SJCRH30 (cell line): Measurements from ENCODE around the gene RIMKLB. TPM values are rescaled to one million over a fixed set of nuclear protein-coding genes. Genes with fewer than 3 reads are reported as not detected.

Experiments used
- DNase-seq, 2 experiments: peaks; one replicate each; pipeline ENCODE4 v3.0.0-alpha.2; 2015 to 2020
- H3K27ac ChIP-seq: fragments of 250-450 bp; sonication (Bioruptor Pico); 2 replicates; pipeline ENCODE4 v1.5.1; 2020; ENCODE audit warnings: mild to moderate bottlenecking, moderate library complexity
- H3K27me3 ChIP-seq: fragments of 250-450 bp; sonication (Bioruptor Pico); 2 replicates; pipeline ENCODE4 v1.5.1; 2020; ENCODE audit warnings: mild to moderate bottlenecking, moderate library complexity
- H3K36me3 ChIP-seq: fragments of 250-450 bp; sonication (Bioruptor Pico); 2 replicates; pipeline ENCODE4 v1.5.1; 2020; ENCODE audit warnings: mild to moderate bottlenecking, moderate library complexity
- H3K4me1 ChIP-seq: fragments of 250-450 bp; sonication (Bioruptor Pico); 2 replicates; pipeline ENCODE4 v1.5.1; 2020; ENCODE audit warnings: mild to moderate bottlenecking, moderate library complexity
- H3K4me3 ChIP-seq: fragments of 250-450 bp; sonication (Bioruptor Pico); 2 replicates; pipeline ENCODE4 v1.5.1; 2020; ENCODE audit warnings: mild to moderate bottlenecking, moderate library complexity
- H3K9me3 ChIP-seq: fragments of 250-450 bp; sonication (Bioruptor Pico); replicated peaks from 2 replicates; pipeline ENCODE4 v1.5.1; 2020; ENCODE audit warnings: mild to moderate bottlenecking, moderate library complexity
- total RNA-seq: library from RNA; depleted of rRNA; stranded (reverse); fragments of >200 nt; shearing (Covaris generic); gene quantifications from 2 replicates; pipeline ENCODE4 v1.2.3, GENCODE V29; 2014

RIMKLB gene
- total RNA-seq, 1 experiment from 2014 or later = 63.1 TPM

DNA sequence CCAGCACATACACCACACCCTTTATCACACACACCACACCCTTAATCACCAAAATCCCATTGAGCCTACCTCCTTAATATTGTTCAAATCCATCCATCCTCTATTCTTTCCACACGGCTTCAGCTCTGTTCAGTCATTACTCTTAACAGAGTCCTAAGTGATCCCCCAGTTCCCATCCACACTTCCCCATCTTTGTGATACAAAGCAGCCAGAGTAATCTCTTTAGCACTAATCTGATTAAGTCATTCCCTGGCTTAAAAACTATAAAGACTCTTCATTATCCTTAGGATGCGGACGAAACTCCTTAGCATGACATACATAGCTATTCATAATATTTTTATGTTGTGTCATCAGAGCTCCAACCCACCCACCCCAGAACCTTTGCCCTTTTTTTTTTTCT, 20.4 kb upstream of the RIMKLB start:
- Histone ChIP-seq H3K27ac (no peak overlapping the region), H3K9me3 (no peaks in the 10 kb centered on the region), H3K36me3 (no peaks in the 10 kb centered on the region), H3K4me1 (peaks cover 14% of the 10 kb centered on the region; the same call in 1 of the 2 replicates), H3K27me3 (no peaks in the 10 kb centered on the region), H3K4me3 (no peak overlapping the region)
- no peak for DNase-seq

DNA sequence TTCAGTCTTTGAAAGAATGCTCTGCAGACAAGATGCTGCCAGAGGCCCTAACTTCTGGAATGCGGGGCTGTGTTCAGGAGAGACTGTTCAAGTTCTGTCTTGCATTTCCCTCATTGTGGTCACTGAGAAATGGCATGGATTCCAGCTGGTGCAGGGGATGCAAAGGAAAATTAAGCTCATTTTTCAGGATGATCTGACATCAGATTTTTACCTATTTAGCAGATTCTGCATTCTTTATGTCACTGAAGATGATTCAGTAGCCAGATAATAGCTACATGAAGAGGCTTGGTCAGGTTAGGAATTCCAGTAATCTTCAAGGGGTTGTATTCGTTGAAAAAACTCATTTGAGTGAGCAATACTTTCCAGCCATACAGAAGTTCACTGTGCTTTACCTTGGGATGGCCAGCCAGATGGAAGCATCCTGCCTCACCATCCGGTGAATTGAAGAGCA, 19.1 kb upstream of the RIMKLB start:
- Histone ChIP-seq H3K4me1 (peaks cover 14% of the 10 kb centered on the region; the same call in 1 of the 2 replicates), H3K27ac (no peak overlapping the region), H3K36me3 (no peaks in the 10 kb centered on the region), H3K4me3 (no peak overlapping the region), H3K27me3 (no peaks in the 10 kb centered on the region), H3K9me3 (no peaks in the 10 kb centered on the region)
- no peak for DNase-seq

DNA sequence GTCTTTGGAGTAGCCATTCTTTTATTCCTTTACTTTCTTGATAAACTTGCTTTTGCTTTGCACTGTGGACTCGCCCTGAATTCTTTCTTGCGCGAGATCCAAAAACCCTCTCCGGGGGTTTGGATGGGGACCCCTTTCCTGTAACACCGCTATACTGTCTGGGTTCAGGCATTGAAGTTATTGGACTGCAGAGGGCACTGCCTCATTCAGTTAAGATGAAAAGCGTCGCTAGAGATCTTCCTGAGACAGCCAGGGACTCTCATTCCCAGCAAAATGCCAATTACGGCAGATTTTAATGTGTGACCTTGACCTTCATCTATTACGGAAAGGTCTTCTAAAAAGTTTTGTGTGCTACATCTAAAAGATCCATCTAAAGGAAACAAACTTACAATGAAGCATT, 17.3 kb upstream of the RIMKLB start:
- Histone ChIP-seq H3K9me3 (no peaks in the 10 kb centered on the region), H3K4me1 (peaks cover 14% of the 10 kb centered on the region; the same call in 1 of the 2 replicates), H3K27ac (no peak overlapping the region), H3K36me3 (no peaks in the 10 kb centered on the region), H3K27me3 (no peaks in the 10 kb centered on the region), H3K4me3 (no peak overlapping the region)
- peak in 1 of 2 experiments; percentile 15 for DNase-seq

DNA sequence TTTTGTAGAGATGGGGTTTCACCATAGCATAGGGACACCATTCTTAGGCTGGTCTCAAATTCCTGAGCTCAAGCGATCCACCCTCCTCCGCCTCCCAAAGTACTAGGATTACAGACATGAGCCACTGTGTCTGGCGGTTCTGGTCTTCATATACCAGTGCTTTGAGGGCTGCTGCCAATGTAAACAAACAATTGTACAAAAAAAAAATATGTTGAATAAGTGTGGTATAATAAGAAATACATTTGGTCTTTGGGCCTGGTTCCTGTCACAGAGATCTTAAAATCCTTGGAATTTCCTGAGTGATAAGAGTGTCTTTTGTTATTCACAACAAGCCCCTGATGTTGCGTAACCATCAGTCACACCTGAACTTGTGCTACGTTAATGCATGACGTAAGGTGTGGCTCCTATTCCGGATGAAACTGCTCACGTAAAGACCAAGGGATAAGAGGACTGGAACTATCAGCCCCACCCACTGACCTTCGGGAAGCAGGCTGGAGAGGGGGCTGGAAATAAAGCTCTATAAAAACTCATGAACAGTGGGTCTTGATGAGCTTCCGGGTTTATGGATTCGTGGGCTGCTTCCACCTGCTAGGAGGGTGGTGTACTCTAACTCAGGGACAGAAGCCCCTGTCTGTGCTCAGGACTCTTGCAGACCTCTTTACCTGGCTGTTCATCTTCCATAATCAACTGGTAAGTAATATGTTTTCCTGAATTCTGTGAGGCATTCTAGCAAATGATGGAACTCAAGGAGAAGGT, 16.5 kb upstream of the RIMKLB start:
- H3K36me3 ChIP-seq = no peaks in the 10 kb centered on the region

DNA sequence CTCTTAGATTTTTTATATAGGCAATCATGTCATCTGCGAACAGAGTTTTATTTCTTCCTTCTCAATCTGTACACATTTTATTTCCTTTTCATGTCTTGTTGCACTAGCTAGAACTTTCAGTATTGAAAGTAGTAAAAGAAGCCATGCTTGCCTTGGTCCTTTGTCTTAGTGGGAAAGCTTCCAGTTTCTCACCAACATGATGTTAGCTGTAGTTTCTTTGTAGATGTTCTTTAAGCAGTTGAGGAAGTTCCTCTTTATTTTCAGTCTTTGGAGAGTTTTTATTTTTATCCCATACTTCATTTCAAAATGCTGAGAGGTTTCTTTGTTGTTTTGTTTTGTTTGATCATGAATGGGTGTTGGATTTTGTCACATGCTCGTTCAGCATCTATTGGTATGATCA, 12.7 kb upstream of the RIMKLB start:
- Histone ChIP-seq H3K36me3 (no peaks in the 10 kb centered on the region), H3K27me3 (no peaks in the 10 kb centered on the region), H3K4me1 (peaks cover 37% of the 10 kb centered on the region), H3K27ac (no peak overlapping the region), H3K9me3 (no peaks in the 10 kb centered on the region), H3K4me3 (no peak overlapping the region)
- no peak for DNase-seq

More for the DNA sequence above, 16.5 kb upstream of the RIMKLB start:
- no peaks in the 10 kb centered on the region for H3K9me3 ChIP-seq
- H3K27me3 ChIP-seq = no peaks in the 10 kb centered on the region
- peak; percentile 29 to 51 for DNase-seq
- H3K4me3 ChIP-seq = no peak overlapping the region
- H3K4me1 ChIP-seq = peaks cover 14% of the 10 kb centered on the region; the same call in 1 of the 2 replicates
- no peak overlapping the region for H3K27ac ChIP-seq

DNA sequence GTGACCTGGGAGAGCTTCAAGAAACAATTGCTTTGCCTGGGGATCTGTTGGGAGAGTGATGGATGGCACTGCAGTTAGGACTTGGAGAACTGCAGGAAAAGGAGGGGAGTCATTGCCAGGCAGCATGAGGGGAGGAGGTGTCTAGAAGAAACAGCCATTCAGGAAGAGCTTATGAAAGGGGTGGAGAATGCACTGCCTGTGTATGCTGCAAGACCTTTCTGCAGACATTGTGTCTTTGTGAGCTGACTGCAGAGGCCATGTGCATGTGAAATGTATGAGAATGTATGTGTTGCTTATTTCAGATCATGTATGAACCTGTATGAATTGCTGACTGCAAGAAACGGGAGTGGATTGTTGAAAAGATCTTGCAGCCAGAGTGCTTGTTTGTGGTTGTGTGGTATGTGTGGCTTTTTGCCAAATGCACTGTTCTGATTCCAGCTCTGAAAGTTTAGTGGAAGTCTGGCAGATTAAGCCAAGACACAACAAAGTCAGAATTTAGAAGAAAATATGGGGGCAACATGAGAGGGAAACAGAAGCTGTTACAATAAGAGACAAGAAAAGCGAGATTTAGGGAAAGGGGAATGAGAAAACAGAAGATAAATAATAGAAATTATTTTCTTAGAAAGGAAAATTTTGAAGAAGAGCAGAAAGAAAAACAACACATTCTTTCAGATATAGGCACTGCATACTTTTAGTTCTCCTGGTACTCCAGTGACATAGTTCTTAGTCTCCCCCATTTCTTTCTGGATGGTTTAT, 9.8 kb upstream of the RIMKLB start:
- Histone ChIP-seq H3K4me3 (peak overlapping the region; percentile 20), H3K9me3 (no peaks in the 10 kb centered on the region), H3K27me3 (no peaks in the 10 kb centered on the region), H3K27ac (peak overlapping the region; percentile 22; the same call in 1 of the 2 replicates), H3K36me3 (no peaks in the 10 kb centered on the region), H3K4me1 (peaks cover 36% of the 10 kb centered on the region)
- DNase-seq = peak; percentile 67 to 83

DNA sequence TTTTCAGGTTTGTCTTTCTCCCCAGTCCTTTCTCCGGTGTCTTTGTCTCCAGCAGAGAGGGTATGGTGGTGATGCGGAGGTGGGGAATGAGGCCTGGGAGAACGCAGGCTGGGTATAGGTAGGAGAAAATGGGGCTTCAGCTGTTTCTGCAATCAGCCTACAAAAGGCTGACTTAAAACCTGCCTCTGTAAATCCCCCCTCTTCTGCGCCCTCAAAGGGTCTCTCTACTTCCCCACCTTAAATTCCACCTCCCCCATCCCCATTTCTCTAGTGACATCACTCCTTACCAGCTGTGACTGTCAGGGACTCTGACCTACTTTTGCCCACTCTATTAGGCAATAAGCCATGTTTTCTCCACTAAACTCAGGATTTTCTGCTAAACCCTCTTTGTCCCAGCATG, 8.1 kb upstream of the RIMKLB start:
- peak in 1 of 2 experiments; percentile 23 for DNase-seq
- Histone ChIP-seq H3K27ac (peak overlapping the region; percentile 12; the same call in 1 of the 2 replicates), H3K36me3 (no peaks in the 10 kb centered on the region)

DNA sequence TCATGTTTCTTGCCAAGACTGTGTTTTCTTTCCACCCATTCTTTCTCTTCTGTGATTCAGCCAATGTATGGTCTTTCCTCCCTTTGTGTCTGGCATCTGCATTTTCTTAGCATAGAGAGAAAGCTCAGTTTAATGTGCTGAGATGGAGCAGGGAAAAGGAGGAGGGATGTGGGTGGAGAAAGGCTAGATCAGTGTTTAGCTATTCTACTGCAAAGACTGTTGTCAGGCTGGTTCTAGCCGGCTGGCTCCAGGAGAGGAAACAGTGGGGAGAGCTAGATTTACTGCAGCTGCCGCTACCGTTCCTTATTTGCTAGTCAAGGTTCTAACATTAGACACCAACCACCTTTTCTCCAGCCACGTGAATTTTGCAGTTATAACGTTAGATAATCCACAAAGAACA, 5.2 kb upstream of the RIMKLB start:
- H3K4me1 ChIP-seq = peaks cover 39% of the 10 kb centered on the region
- H3K36me3 ChIP-seq = no peaks in the 10 kb centered on the region
- no peaks in the 10 kb centered on the region for H3K9me3 ChIP-seq
- H3K4me3 ChIP-seq = peak overlapping the region; percentile 14; the same call in 1 of the 2 replicates
- DNase-seq = peak; percentile 74 to 82
- peak overlapping the region; percentile 57 for H3K27ac ChIP-seq
- no peaks in the 10 kb centered on the region for H3K27me3 ChIP-seq

More for the DNA sequence above, 8.1 kb upstream of the RIMKLB start:
- Histone ChIP-seq H3K27me3 (no peaks in the 10 kb centered on the region), H3K9me3 (no peaks in the 10 kb centered on the region), H3K4me3 (no peak overlapping the region), H3K4me1 (peaks cover 37% of the 10 kb centered on the region)

DNA sequence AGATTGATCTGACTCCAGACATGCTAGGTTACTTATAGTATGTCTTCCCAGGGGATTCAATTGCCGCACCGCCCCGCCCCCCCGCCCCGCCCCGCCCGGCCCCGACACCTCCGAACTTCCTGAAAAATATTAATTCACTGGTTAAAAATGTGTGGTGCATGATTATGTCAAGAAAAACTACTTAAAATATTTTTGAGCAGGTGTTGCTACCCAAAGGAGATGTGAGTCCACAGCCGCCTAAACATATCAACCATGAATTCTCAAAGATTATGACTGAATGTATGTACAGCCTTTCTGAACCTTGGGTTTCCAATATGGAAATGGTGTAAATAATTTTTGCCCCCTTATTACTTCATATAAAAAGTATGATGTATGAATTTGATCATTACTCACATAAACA, 2.7 kb upstream of the RIMKLB start:
- no peak for DNase-seq
- no peak overlapping the region for H3K4me3 ChIP-seq
- H3K4me1 ChIP-seq = peaks cover 20% of the 10 kb centered on the region
- no peaks in the 10 kb centered on the region for H3K27me3 ChIP-seq
- 0 out of 2 replicates have a peak, but pooled peaks cover under 1% of the 10 kb centered on the region for H3K36me3 ChIP-seq
- no peak overlapping the region for H3K27ac ChIP-seq
- H3K9me3 ChIP-seq = no peaks in the 10 kb centered on the region

DNA sequence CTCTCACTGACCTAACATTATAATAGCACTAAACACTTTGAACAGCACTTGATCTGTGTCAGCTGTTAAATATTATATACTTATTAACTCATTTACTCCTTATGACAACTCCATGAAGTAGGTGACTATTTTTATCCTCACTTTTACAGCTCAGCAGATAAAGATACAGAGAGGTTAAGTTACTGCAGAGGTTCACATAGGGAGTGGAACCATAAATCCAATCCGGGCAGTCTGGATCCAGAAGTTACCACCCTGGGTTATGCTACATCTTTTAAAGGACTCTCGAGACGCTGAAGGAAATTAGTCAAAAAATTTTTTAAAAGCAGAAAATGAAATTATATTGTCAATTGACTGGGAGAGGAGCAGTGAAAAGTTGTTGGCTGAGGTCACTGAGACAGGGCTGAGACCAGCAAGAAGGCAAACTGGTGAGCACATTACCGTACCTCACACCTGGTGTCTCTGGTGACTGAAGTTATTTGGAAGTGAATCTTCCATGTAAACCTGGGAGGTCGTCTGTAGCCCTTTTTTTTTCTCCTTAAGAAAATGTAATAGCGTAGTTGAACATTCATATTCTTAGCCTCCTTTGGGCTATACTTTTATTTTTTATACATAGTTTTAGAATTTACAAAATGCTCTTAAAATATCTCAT, 1.2 kb upstream of the RIMKLB start:
- peaks cover 17% of the 10 kb centered on the region for H3K4me1 ChIP-seq
- no peaks in the 10 kb centered on the region for H3K27me3 ChIP-seq
- H3K4me3 ChIP-seq = peak overlapping the region; percentile 100
- peak overlapping the region; percentile 96 for H3K27ac ChIP-seq
- peaks cover 5% of the 10 kb centered on the region; the same call in 1 of the 2 replicates for H3K36me3 ChIP-seq
- DNase-seq = peak in 1 of 2 experiments; percentile 13
- H3K9me3 ChIP-seq = no peaks in the 10 kb centered on the region

DNA sequence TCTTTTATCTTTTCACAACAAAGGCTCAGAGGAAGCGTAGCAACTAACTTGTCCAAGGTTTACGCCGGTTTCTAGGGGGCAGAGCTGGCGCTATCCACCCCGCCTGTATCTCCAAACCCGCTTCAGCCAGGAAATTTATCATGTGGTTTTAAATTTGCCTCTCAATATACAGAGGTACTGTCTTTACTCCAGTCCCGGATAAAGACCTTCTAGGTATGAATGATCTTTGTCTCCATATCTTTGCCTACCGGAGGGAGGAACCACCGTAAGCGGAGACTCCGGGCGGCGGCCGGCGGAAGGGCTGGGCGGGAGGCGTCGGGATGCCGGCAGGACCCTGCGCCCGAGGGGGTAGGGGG, 693 bp upstream of the RIMKLB start:
- Histone ChIP-seq H3K36me3 (peaks cover 5% of the 10 kb centered on the region; the same call in 1 of the 2 replicates), H3K27ac (peak overlapping the region; percentile 96), H3K4me1 (peaks cover 15% of the 10 kb centered on the region), H3K4me3 (peak overlapping the region; percentile 100), H3K27me3 (no peaks in the 10 kb centered on the region), H3K9me3 (no peaks in the 10 kb centered on the region)
- DNase-seq = no peak

DNA sequence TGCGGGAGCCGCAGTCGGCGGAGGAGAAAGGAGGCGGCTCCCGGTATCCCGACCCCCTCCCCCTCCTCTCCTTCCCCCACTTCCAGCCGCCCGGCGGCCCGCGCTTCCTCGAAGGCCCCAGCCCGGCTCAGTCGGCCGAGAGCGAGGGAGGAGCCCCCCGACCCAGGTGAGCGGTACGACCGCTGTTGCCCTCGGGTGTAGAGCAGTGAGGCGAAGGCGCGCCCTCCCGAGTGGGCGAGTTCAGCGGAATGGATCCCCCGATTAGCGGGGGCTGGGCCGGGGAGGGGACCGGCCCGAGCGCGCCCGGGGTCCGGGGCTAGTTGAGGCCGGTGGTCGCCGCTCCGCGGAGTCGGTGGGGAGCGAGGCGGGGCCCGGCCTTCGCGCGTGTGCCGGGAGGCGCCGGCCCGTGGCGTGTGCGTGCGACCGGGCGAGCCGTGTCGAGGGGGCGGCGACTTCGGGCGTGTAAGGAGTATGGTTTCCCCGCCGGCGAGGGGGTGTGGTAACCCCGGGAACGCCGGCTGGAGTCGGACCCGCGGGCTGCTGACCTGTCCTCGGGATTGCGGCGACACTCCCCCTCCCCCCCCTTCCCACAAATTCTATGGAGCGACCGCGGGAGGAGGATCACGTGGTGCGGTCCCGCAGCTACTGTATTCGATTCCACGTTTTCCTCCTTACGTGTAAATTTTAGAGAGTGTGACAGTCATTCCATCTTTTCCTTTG, 501 bp downstream of the RIMKLB start:
- Histone ChIP-seq H3K9me3 (no peaks in the 10 kb centered on the region), H3K27me3 (no peaks in the 10 kb centered on the region), H3K4me3 (peak overlapping the region; percentile 100), H3K27ac (peak overlapping the region; percentile 96), H3K4me1 (peaks cover 6% of the 10 kb centered on the region), H3K36me3 (peaks cover 5% of the 10 kb centered on the region; the same call in 1 of the 2 replicates)
- DNase-seq = peak; percentile 70 to 73

DNA sequence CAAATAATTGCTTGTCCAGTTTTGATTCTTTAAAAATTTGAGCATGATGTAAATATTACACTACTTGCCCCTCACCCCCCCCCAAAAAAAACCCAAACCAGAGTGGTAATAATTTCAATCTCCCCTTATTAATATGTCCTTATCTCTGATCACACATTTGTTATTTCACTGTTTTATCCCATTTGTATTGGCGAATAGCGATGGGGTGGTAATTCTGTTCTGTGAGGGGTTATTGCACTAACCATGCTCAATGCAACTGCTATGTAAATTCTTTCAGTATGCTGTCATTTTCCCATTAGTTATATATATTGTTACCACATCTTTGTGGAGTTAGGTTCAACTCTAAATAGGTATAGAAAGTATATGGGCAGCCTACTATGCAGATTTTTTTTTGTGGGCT, 1.1 kb downstream of the RIMKLB start:
- no peak for DNase-seq

DNA sequence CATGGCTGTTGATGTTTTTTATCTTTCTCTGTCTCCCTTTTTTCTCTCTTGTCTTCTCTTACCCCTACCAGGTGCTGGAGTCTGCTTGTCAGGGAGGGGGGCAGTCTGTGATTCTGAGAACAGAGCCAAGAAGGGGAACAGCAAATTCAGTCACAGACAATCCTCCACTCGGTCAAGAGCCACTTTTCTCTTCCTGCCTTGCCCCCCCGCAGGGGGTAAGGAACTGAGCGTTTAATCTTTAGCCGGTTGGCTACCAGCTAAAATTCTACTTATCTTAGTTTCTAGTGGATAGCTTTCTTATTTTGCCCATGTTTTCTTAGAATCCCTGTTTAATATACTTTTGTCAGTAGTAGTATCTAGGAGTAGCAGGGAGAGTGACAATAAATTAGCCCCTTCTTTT, 1.9 kb downstream of the RIMKLB start:
- Histone ChIP-seq H3K36me3 (peaks cover 9% of the 10 kb centered on the region; the same call in 1 of the 2 replicates), H3K27me3 (no peaks in the 10 kb centered on the region), H3K4me3 (no peak overlapping the region), H3K27ac (no peak overlapping the region), H3K4me1 (peaks cover 6% of the 10 kb centered on the region), H3K9me3 (no peaks in the 10 kb centered on the region)
- DNase-seq = no peak

More for the DNA sequence above, 1.1 kb downstream of the RIMKLB start:
- no peaks in the 10 kb centered on the region for H3K27me3 ChIP-seq
- H3K36me3 ChIP-seq = peaks cover 5% of the 10 kb centered on the region; the same call in 1 of the 2 replicates
- H3K4me3 ChIP-seq = peak overlapping the region; percentile 100
- peaks cover 6% of the 10 kb centered on the region for H3K4me1 ChIP-seq
- H3K9me3 ChIP-seq = no peaks in the 10 kb centered on the region
- H3K27ac ChIP-seq = peak overlapping the region; percentile 96
